ENCODE measurements around the gene IL1RL2.

Gene IL1RL2

DNA sequence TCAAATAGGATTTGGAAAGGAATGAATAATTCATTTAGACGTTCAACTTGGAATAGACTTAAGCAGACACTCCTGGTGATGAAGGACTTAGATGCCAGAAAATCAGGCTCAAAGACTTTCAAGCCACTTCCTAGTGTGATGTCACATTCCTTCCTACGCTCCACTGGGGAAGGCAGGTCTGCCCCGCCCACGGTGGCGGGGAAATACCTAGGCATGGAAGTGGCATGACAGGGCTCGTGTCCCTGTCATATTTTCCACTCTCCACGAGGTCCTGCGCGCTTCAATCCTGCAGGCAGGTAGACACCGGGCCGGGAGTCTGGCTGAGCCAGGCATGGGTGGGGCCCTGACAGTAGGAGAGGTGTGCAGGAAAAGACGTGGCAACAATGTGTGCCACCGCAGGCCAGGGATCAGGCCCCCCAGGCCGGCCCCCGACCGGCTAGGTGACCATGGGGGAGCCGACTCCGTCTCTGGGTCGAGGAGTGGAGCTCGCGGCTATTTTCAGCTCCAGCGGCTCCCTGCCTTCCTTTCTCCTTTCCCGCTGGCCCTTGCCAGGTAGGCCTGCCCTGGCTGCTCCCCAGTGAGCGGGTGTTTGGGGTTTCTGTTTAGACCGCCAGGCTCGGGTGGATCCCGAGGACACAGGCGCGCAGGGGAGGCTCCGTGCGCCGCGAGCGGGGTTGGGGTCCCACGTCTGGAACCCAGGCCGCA is at the start of gene IL1RL2:
Gene IL1RL2 (plus strand): TSS at position 233 of the 705 bp plus-strand sequence. CDS start 845 bp downstream, outside the sequence.
- Histone ChIP-seq H3K9ac (no peak within 1 kb of the TSS), H3K36me3 (no peaks in the 10 kb centered on the region), H3K4me1 (no peaks in the 10 kb centered on the region), H3K27me3 (no peaks in the 10 kb centered on the region; a peak in 1 of 22 replicates), H3K9me3 (replicated peaks in 1 of 11) (peaks cover 9 to 20% (median 15%) of the 10 kb centered on the region in 11 experiments), H3K27ac (no peak within 1 kb of the TSS), H4K20me1 (no peaks in the 10 kb centered on the region), H3K4me2 (no peak within 1 kb of the TSS), H3K4me3 (no peak within 1 kb of the TSS)
- TF ChIP-seq Cebpa-rat (IDR thresholded peaks at IDR 0.05) = no peak

DNA sequence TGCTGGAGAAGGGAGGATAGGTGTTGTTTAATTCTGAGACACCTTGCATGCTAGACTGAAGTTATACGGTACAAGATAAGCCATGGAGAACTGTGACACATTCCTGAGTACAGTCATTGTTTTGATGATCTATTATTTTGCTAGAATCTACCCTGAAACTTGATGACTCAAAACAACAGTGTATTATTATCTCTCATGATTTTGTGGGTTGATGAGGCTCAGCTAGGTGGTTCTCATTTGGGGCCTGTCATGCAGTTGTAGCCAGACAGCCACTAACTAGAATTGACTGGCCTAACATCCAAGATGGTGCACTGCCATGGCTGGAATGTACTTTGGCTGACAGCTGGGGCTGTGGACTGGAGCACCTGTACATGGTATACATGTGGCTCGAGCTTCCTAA is 49.7 kb upstream of the IL1RL2 start:
- Histone ChIP-seq H3K27ac (peak overlapping the region in 7 of 11 experiments; percentile 44 to 79 (median 65); a peak in 8 of 22 replicates), H3K4me1 (peaks cover 20 to 27% (median 24%) of the 10 kb centered on the region in 10 experiments), H3K9ac (no peak overlapping the region), H3K36me3 (no peaks in the 10 kb centered on the region), H4K20me1 (no peaks in the 10 kb centered on the region), H3K9me3 (replicated peaks in 1 of 11) (peaks cover 13 to 43% (median 30%) of the 10 kb centered on the region in 11 experiments), H3K4me3 (no peak overlapping the region), H3K27me3 (no peaks in the 10 kb centered on the region), H3K4me2 (peak overlapping the region in 9 of 11 experiments; percentile 3 to 85 (median 59); a peak in 9 of 22 replicates)
- TF ChIP-seq Cebpa-rat (IDR thresholded peaks at IDR 0.05) = no peak

DNA sequence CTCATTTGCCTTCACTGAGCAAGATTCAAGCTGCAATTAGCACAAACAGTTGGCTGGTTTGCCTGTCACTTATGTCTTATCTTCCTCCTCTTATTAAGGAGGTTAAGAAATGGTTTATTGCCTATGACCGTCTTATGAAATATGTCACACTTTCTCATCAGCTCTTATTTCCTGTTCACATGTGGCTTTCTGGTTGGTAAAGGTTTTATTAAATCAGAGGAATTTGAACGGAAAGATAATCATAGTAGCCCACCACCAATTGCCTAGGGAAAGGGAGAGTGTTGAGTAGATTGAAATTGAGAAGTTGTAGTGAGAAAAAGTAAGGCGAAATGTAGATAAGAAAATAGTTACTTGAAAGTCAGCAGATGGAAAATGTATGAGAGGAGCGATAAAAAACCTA is 48.5 kb upstream of the IL1RL2 start:
- Histone ChIP-seq H3K4me1 (peaks cover 20 to 27% (median 24%) of the 10 kb centered on the region in 10 experiments), H3K9me3 (replicated peaks in 1 of 11) (peaks cover 25 to 54% (median 42%) of the 10 kb centered on the region in 11 experiments), H4K20me1 (no peaks in the 10 kb centered on the region), H3K36me3 (no peaks in the 10 kb centered on the region; a peak in 1 of 22 replicates), H3K9ac (peak overlapping the region in 6 of 11 experiments; percentile 27 to 44 (median 38); a peak in 8 of 22 replicates), H3K4me2 (peak overlapping the region; percentile 54 to 85 (median 64)), H3K27me3 (no peaks in the 10 kb centered on the region), H3K4me3 (no peak overlapping the region), H3K27ac (peak overlapping the region in 10 of 11 experiments; percentile 12 to 79 (median 64); a peak in 19 of 22 replicates)
- TF ChIP-seq Cebpa-rat (IDR thresholded peaks at IDR 0.05) = 0 out of 22 replicates have a peak, but pooled peaks of 1 of the 11 experiments have one; percentile 12

DNA sequence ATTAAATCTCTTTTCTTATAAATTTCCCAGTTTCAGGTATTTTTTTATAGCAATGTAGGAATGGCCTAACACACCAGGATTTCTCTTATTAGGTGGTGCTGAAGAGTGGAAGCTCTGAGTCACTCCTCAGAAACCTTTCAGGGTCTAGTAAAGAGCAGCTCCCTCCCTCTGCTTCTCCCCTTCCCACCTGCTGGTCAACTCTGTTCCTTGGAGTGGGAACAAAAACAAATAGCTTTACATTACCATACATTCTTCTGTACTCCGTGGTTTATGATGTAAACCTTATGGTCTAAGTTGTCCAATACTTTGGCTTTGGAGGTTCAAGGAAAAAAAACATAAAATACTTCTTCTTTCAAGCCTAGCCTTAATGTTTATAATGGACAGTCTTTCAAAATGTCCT is 47.0 kb upstream of the IL1RL2 start:
- Histone ChIP-seq H3K9ac (no peak overlapping the region), H4K20me1 (no peaks in the 10 kb centered on the region), H3K4me3 (no peak overlapping the region), H3K27ac (peak overlapping the region in 3 of 11 experiments; percentile 65 to 75 (median 69); a peak in 1 of 22 replicates), H3K4me2 (0 out of 22 replicates have a peak overlapping the region, but pooled peaks of 2 of the 11 experiments have one; percentile 54 to 57), H3K9me3 (replicated peaks in 1 of 11) (peaks cover 40 to 70% (median 57%) of the 10 kb centered on the region in 11 experiments), H3K4me1 (peaks cover 20 to 27% (median 24%) of the 10 kb centered on the region in 10 experiments), H3K36me3 (no peaks in the 10 kb centered on the region; a peak in 1 of 22 replicates), H3K27me3 (no peaks in the 10 kb centered on the region)
- no peak for TF ChIP-seq Cebpa-rat (IDR thresholded peaks at IDR 0.05)

DNA sequence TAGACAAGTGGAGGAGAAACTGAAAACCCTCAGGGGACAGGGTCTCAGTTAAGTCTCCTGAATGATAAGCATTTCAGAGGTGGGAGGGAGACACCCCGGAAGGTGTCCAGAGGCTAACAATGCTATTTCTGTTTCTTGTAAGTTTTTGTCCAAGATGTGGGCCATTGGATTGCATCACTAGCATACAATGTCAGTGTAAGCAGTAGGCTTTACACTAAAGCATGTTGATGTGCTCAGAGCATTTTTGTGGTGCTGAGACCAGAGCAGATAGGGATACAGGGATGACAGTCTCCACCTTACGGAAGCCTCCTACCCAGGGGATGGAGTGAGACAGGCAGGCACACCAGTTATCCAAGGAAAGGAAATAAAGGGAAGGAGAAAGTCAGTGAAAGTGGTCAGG is 46.4 kb upstream of the IL1RL2 start:
- peaks cover 0 to 4% (median 0%) of the 10 kb centered on the region in 11 experiments; a peak in 1 of 22 replicates for H3K36me3 ChIP-seq
- no peak overlapping the region for H3K27ac ChIP-seq
- no peak overlapping the region for H3K4me3 ChIP-seq
- H4K20me1 ChIP-seq = no peaks in the 10 kb centered on the region
- H3K27me3 ChIP-seq = no peaks in the 10 kb centered on the region
- H3K4me1 ChIP-seq = peaks cover 20 to 27% (median 24%) of the 10 kb centered on the region in 10 experiments
- peaks cover 45 to 75% (median 62%) of the 10 kb centered on the region in 11 experiments for H3K9me3 ChIP-seq (replicated peaks in 1 of 11)
- TF ChIP-seq Cebpa-rat (IDR thresholded peaks at IDR 0.05) = no peak
- H3K4me2 ChIP-seq = no peak overlapping the region
- H3K9ac ChIP-seq = no peak overlapping the region

DNA sequence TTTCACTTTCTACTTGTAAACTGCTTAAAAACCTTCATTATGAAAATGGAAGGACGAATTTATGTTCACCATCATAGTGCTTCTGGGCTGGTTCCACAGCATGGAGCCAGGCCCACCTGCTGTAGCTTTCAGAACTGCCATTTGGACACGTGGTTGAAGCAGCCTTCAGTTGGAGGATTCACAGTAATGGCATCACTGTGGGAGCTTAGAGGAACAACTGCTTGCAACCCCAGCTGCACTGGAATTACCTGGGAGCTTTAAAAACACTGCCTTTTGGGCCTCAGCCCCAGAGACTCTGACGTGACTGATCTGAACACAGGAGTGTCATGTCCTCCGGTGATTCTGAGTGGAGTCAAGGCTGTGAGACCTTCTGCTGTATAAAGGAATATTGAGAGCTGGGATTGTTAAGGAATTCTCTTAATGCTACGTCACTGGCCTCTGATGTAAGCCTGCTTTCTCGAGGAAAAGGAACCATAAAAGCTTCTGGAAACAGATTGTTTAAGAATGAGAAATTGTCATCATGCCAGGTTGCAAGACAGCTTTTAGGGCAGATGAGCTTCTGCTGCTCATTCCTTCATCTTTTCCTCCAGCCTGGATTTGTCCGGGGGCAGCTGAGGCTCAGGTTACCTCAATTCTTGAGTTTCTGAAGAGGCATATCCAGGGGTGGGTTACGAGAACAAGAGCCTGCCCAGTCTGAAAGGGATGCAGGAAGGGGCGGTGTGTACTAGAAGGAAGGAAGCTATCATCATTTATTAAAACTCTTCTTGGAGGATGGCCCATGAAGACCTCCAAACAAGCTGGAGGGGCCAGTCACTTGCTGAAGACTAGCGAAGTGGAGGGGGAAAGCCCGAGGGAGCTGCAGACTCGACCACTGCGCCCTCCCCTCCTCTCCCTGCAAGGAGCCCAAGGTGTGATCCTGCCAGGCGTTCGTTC is 45.5 kb upstream of the IL1RL2 start:
- H4K20me1 ChIP-seq = no peaks in the 10 kb centered on the region
- H3K27me3 ChIP-seq = no peaks in the 10 kb centered on the region
- no peak overlapping the region for H3K27ac ChIP-seq
- H3K4me3 ChIP-seq = no peak overlapping the region
- no peak for TF ChIP-seq Cebpa-rat (IDR thresholded peaks at IDR 0.05)
- H3K4me2 ChIP-seq = no peak overlapping the region
- H3K9me3 ChIP-seq (replicated peaks in 1 of 11) = peaks cover 54 to 83% (median 71%) of the 10 kb centered on the region in 11 experiments
- H3K9ac ChIP-seq = no peak overlapping the region
- H3K4me1 ChIP-seq = peaks cover 20 to 27% (median 24%) of the 10 kb centered on the region in 10 experiments
- peaks cover 0 to 9% (median 0%) of the 10 kb centered on the region in 11 experiments; a peak in 2 of 22 replicates for H3K36me3 ChIP-seq

DNA sequence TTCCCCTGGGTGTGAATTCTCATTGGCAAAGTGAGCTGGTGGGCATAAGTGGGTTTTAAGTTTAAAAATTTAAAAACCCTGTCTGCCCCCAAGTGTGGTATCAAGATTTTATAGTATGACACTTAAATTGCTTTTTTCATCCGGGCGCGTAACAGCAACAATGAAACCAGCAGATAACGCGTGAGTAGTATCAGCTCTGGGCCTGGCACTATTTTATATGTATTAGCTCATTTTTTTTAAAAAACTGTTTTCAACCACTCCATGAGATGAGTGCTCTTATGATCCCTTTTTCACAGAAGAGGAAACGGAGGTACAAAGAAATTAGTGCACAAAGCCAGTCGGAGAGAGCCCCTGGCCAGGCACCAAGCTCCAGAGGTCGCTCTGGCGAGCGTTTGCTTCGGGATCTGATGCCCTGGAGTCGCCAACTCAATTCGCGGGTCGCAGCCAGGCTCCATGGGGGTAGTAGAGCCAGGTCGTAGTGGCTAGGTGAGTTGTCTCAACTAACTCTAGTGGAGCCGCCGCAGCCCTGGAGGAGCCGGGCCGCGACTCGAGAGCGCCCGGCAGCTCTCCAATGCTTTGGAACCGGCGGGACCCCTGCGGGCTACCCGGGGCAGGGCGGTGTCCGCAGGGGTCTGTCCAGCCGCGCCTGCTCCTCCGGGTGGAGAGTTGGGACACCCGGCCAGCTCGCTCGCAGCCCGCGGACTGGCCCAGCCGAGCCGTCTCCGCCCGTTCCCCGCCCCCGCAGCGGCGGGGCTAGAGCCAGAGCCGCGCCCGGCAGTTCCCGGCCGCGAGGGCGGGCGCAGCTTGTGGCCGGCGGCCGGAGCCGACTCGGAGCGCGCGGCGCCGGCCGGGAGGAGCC is 44.6 kb upstream of the IL1RL2 start, which contains the start of gene IL1R1:
Gene IL1R1 (plus strand): TSS at position 777 of the 859 bp plus-strand sequence. CDS start 14,979 bp downstream, outside the sequence.
- H3K27ac ChIP-seq = no peak within 1 kb of the TSS
- no peak within 1 kb of the TSS; a peak in 1 of 20 replicates for H3K4me3 ChIP-seq
- H3K4me2 ChIP-seq = no peak within 1 kb of the TSS
- peaks cover 0 to 12% (median 0%) of the 10 kb centered on the region in 11 experiments; a peak in 2 of 22 replicates for H3K36me3 ChIP-seq
- H3K9me3 ChIP-seq (replicated peaks in 1 of 11) = peaks cover 63 to 85% (median 81%) of the 10 kb centered on the region in 11 experiments
- no peak for TF ChIP-seq Cebpa-rat (IDR thresholded peaks at IDR 0.05)
- H3K9ac ChIP-seq = no peak within 1 kb of the TSS
- H4K20me1 ChIP-seq = no peaks in the 10 kb centered on the region
- peaks cover 20 to 26% (median 23%) of the 10 kb centered on the region in 10 experiments for H3K4me1 ChIP-seq
- H3K27me3 ChIP-seq = no peaks in the 10 kb centered on the region
